G401 (cell line): ENCODE data around the gene KBTBD2. TPM values are rescaled to one million over a fixed set of nuclear protein-coding genes. Genes with fewer than 3 reads are reported as not detected.
"Not testable (repeated sequence)": the region's sequence is repeated elsewhere in the genome, so short reads cannot be mapped to it uniquely, and the experiment has no call there.

Experiments used
- DNase-seq: peaks from one replicate; pipeline ENCODE4 v3.0.0-alpha.2; 2015; ENCODE audit warnings: low spot score
- in situ Hi-C: cut with HindIII; loops from 2 replicates; pipeline ENCODE4 v1.10.0; 2016; ENCODE audit warnings: low sequenced_read_pairs, mixed read lengths
- total RNA-seq: library from RNA; depleted of rRNA; stranded (reverse); fragments of >200 nt; shearing (Covaris generic); gene quantifications from 2 replicates; pipeline ENCODE4 v1.2.3, GENCODE V29; 2014; rRNA removed

Gene KBTBD2
- 22.9 and 48.2 TPM in 2 replicates for total RNA-seq

DNA sequence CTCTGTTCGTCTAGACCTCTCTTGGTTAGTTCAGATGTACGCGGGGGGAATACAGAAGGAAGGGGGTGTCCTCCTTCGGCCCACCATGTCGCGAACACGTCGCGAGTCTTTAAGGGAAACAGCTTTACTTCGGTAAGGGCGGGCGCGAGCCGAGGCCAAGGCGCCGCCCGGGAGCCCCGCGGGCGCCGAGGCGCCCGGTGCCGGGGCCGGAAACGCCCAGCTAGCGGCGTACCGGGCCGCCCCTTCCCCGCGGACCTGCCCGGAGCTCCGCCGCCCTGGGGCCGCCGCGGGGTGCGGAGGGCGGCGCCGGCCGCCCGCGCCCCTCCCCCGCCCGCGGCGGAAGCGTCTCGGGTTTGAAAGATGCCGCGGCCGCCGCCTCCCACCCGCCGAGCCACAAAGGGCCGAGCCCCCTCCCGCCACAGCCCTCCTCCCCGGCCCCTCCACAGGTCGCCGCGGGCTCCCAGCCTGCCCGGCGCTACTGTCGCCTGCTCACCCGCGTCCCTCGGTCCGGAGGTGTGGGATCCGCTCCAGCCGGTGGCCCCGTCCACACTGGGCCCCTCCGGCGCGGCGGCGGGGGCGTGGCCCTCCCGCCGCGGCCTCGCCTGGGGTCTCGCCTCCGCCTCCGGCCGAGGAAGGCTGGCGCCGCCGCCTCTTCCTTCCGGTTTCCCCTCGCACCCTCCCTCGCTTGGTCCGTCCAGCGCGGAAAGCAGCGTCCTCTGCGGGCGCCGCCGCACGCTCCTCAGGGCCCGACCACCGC, at the start of gene KBTBD2:
TSS of gene KBTBD2 (minus strand) at position 718 of the 757 bp plus-strand sequence. CDS start 12,156 bp downstream, outside the sequence.
- in situ Hi-C loops = no loop called here
- DNase-seq = peak; percentile 45

DNA sequence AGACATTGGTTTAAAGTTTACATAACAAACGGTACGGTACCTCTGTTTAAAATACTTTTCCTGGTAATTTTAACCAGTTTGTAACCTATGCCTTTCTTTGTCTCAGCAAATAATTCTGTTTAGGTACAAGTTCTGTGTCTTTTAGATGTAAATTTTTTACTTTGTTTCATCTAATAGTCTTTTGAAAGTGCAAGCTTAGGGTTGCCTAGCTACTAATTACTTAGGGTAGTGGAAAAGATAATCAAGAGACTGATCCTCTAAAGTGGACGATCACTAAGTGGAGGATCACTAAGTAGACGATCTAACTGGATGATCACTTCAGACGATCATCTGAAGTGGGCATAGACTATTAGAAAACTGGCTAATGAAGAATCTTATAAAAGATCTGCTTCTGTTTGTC, 49.6 kb upstream of the KBTBD2 start:
- no peak for DNase-seq
- in situ Hi-C loops = no loop called here

DNA sequence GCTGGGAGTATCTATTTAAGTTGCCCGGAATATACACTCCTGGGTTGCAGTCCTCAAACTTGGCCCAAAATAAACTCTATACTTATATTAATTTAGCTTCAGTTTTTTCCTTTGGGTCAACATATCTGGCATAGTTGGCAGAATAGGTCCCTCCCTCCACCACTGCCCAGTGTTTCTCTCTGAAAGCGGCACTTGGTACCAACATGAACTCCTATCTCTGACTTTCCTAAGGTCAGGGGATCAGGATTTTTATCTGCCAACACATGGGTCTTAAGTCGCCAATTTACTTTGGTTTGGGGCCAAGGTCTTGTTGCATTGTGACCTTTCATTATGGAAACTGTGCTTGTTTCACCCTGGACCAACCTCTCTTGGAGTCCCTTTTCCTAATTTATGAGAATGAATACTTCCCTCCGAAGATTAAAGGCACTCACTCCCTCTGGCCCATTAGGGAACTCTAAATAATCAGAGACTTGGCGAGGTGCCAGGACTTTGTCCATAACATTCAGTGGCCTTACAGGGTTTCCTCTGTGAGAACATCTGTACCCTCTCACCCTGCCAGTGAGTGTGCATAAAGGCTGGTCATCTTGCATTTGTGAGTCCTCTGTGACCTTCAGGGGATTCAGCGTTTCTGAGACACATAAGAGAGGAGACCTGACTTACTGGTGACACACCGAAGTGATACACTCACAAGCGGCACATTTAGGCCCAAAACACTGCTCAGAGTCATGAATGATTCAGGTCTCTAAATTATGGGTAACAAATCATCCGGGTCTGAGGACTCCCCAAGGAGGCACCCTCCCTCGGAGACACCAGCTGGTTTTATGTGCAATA, 46.0 kb upstream of the KBTBD2 start:
- DNase-seq = peak; percentile 27
- in situ Hi-C loops = no loop called here

DNA sequence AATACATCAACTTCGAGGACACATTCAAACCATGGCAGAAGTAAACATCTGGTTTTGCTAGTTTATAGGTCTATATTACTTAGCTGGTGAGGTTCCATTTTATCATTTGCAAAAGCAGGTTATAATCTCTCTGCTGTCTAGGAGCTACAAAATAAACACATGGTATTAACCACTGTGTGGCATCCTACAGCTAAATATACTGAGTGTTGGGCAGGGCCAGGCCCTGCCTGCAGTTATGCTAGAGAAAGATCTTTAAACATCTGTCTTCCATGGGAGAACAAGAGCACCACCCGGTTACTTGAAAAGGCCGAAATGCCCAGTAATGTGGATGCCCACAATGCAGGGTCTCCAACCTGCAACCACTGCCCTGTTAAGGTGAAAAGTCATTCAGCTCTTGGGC, 45.1 kb upstream of the KBTBD2 start:
- DNase-seq = no peak
- in situ Hi-C loops = no loop called here

DNA sequence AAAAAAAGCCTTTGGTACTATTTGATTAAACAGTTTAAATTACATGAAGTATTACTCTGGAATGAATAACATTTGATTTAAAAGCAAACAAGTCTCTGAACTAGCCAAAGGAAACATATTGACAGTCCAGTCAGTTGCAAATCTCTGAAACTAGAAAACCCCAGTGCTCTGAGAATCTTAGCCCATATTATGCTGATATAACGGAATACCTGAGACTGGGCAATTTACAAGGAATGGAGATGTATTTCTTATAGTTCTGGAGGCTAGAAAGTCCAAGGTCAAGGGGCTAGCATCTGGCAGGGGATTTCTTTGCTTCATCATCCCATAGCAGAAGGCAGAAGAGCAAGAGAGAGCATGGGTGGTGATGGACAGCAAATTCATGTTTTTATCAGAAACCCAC, 44.0 kb upstream of the KBTBD2 start:
- in situ Hi-C loops = no loop called here
- no peak for DNase-seq

DNA sequence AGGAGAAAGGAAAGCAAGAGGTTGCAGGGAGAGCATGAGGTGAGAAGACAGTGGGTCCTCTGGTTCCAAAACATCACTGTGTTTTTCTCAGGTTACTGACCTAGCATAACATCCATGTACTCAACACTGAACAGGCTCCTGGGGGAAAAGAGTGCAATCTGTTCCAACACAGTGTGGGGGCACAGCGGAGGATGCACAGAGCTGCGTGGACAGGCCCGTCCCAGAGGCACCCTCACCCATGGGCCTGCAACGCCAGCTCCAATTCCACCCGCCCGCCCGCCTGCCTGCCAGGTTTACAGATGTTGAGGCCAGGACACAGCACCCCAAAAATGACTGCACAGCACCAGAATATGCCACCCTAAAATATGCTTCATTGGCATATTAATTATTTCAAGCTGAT, 38.8 kb upstream of the KBTBD2 start:
- no peak for DNase-seq
- in situ Hi-C loops = no loop called here

DNA sequence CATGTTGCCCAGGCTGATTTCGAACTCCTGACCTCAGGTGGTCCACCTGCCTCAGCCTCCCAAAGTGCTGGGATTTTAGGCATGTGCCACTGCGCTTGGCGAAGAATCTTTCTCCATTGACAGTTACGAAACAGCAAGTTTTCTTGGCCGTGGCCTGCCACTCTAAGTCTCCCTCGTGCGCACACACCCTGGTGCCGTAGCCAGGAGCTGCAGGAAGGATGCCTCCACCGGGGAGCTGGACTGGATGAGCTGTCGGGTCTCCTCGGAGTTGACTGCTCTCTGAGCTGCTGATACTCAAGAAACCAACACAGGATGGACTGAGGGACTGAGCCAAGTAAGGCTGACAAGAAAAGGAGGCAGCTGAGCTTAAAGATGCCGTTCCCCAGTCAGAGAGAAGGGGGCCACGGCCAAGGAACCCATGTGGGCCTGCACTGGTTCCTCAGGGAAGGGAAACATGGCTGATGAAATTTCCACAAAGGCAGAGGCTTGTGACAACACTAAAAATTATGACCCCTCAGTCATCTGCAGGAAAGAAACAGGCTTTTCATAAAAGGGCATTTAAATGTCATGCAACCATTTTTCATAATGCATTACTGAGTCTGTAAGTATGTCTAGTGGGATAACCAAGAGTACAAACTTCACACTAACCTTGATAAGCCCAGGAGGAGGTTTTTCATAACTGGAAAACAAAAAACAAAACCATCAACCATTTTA, 38.0 kb upstream of the KBTBD2 start:
- no peak for DNase-seq
- in situ Hi-C loops = no loop called here

DNA sequence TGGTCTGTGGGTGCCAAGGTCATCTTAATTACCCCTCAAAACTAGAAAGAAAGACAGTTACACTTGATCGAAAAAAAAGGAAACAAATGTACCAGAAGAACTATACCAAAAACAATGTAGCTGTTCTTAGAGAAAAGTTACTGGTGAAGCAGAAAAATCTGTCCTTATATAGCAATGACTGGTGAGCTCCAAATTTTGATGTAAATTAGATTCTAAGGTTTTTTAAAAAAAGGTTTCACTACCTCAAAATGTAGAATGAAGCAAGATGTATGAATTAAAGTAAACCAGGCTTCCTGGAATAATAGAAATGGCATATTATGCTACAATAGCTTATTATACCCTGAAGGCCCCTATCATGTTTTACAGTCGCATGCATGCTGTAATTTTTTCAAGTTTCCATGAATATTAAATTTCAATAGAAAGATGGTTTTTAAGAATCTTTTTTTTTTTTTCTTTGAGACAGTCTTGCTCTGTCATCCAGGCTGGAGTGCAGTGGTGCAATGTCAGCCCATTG, 37.3 kb upstream of the KBTBD2 start:
- DNase-seq = no peak
- in situ Hi-C loops = no loop called here

DNA sequence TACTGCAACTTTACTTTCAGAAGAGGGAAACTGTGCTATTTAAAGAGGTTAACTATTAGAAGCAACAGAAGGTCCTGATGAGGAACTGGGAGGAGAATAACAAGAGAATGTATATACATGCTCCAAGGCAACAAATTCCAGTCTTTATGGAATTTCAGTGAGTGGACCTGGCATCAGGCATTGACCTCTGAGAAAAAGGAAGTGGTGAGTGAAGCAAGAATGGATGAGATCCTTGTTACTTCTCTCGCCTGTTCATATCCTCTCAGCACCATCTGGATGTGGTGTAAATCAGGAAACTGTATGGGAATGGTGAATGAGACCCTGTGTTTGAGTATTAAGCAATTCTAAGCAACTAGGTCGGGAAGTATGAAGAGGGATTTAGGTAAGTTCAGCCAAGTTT, 30.3 kb upstream of the KBTBD2 start:
- in situ Hi-C loops = no loop called here
- no peak for DNase-seq

DNA sequence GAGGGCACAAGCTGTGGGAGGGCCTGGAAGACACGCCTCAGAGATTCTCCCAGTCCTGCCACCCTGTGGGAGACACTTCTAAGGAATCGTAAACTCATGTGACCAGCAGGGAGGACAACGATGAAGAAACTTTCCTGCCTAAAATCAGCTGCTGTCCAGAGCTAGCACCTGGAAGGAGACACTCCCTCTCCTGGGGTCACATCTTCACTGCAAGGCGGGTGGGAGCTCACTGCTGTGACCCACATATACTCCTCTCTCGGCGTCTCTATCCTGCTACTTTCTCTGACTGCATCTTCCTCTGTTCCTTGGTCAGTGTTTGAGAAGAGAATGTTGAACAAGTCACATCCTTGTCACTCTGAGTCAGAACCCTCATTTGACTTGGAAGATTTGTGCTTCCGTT, 25.4 kb upstream of the KBTBD2 start:
- in situ Hi-C loops, DNase-seq: not testable (repeated sequence)

DNA sequence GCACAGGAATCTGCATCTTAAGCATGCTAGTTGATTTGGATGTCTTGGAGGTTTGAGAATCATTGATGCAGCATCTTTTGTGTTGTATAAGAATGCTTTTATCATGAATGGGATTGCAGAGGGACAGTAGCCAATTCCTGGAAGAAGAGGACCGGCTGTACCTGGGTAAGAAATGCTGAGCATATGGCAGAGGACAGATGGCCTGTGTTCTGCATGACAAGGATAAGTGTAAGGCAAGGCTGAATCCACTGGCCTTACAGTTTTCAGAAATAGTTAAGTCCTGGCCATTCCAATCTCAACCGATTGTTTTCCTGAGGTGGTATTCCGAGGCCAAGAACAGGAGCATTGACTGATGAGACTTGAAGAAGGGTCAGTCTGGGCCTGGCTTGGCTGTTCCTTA, 24.4 kb upstream of the KBTBD2 start:
- peak; percentile 97 for DNase-seq
- in situ Hi-C loops = no loop called here

DNA sequence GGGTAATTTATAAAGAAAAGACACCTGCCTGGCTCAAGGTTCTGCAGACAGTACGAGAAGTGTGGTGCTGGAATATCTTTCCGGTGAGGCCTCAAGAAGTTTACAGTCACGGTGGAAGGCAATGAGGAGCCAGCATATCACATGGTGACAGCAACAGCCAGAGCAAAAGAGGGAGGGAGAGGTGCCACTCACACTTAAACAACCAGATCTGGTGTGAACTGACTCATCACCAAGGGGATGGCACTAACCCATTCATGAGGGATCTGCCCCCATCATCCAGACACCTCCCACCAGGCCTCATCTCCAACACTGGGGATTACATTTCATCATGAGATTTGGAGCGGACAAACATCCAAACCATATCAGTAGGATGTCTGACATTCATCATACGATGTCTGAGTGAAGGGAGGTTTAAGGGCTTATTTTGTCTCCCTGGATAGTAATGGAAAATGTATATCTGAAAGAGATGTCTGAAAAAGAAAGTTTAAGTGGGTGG, 23.5 kb upstream of the KBTBD2 start:
- in situ Hi-C loops = no loop called here
- DNase-seq = no peak

DNA sequence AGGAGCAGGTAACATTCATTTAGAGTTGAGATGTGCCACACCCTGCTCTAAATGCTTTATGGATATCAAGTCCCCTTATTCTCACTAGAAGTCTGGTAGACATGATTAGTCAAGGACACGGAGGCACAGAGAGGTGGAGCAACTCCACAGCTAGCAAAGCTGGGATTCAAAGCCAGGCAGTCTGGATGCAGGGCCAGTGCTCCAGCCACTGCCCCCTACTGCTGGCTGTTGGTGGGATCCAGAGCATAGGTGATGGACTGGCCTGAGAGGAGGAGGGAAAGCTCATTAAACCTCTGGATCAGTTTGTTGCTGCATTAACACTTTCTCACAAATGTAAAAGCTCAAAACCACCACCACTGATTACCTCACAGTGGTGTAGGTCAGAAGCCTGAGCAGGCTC, 22.6 kb upstream of the KBTBD2 start:
- in situ Hi-C loops = no loop called here
- DNase-seq = no peak

DNA sequence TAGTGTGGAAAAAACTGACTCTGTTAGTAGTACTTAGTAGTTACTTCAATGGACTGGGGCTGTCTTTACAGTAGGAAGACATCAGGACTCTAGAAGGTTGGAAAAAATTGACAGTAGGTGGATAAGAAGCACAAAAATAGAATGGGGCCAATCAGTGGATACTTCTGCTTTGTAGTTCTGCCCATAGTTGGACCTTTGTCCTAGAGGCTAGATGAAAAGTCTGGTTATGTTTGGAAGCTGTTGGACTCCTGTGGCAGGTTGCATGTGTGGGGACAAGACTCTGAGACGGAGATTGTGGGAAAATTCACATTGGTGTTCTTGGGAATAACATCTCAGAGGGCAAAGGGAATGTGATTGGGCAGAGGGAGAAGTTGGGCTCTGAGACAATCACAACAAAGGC, 18.6 kb upstream of the KBTBD2 start:
- in situ Hi-C loops = no loop called here
- no peak for DNase-seq

DNA sequence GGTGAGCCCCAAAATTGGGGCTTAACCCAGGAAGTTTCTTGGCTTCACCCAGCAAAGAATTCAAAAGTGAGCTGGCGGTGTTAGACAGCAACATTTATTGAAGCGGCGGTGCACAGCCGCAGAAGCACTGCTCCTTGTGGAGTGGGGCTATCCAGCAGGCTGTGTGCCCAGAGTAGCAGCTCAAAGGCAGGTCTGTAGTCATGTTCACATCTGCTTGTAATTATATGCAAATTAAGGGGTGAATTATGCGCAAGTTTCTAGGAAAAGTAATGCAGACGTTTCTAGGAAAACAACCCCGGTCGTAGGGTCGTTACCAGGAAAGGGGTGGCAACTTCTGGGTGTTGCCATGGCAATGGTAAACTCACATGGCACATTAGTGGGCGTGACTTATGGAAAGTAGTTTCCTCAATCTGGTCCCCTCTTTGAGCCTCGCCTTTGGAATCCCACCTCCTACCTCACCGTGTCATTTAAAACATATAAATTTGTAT, 13.7 kb upstream of the KBTBD2 start:
- in situ Hi-C loops = no loop called here
- DNase-seq = no peak

DNA sequence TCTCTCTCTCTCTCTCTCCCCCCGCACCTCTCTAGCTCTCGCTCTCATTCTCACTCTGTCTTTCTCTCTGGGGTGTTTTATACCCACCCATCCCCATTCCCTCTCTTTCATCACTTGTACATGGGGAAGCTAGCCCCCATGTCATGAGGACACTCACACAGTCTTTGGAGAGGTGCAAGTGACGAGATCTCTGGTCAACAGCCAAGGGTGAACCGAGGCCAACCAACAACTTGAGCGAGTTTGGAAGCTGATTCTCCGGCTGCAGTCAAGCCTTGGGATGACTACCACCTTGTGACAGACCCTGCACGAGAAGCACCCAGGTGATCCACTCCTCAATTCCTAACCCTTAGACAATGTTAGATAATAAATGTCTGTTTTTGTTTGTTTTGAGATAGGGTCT, 10.1 kb upstream of the KBTBD2 start:
- in situ Hi-C loops = no loop called here
- no peak for DNase-seq

DNA sequence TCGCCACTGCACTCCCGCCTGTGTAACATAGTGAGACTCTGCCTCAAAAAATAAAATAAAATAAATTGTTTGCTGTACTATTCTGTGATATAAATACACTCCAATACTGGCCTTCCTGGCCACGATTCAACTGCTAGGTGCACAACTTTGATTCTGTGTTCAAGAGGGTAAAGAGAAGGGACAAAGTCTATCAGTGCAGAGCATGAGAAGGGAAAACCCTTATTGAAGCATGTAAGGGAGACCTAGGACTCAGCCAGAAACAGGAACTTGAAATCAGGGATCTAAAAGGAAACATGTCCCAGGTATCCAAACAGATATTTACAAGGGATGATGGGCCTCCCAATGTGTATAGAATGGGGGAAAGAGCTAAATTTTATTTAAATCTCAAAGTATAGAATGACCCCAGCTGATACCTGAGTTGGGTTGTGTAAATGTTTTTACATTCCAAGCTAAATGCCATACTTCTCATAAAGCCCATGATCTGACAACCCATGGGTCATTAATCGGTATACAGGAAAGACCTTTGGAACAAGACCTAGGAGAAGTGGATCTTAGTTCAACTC, 9.0 kb upstream of the KBTBD2 start:
- DNase-seq = no peak
- in situ Hi-C loops = no loop called here

DNA sequence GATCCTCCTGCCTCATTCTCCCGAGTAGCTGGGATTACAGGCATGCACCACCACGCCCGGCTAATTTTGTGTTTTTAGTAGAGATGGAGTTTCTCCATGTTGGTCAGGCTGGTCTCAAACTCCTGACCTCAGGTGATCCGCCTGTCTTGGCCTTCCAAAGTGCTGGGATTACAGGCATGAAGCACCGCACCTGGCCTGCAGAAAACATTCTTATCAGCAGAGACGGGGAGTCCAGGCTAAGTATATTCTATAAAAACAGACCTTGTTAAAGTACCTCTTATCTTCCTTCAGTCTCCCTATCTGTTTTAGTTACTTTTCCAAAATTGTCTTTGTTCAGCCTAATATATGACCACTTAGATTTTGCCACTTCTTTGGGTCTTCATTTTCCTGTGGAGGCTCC, 5.8 kb upstream of the KBTBD2 start:
- DNase-seq, in situ Hi-C loops: not testable (repeated sequence)
